Stimulated activated naive B cell treated with anti-CD40 and anti-IgM and Interleukin-4, amounts not matched to agents 10 μg/mL and 1 μg/mL and 100 μg/mL, for 72 hours (primary cell): ENCODE data around the gene FUZ.
"Not testable (repeated sequence)": the region's sequence is repeated elsewhere in the genome, so short reads cannot be mapped to it uniquely, and the experiment has no call there.

Experiments used
- ATAC-seq, 2 donors: fragments of 150-1000 bp; cut with Tn5 transposase; replicated peaks; 2 replicates each; pipeline ENCODE4 v1.10.0; 2021; ENCODE audit warnings: moderate library complexity in 1 of 2
- DNase-seq: peaks from one replicate; pipeline ENCODE4 v3.0.0; 2021
- H3K27ac Mint-ChIP-seq: one replicate; pipeline ENCODE4 v1.8.0; 2022; ENCODE audit warnings: mild to moderate bottlenecking, mixed read lengths
- H3K27me3 Mint-ChIP-seq, 2 donors: one replicate each; pipeline ENCODE4 v1.8.0; 2022; ENCODE audit warnings: mixed read lengths in 2 of 2
- H3K36me3 Mint-ChIP-seq, 2 donors: one replicate each; pipeline ENCODE4 v1.8.0; 2022; ENCODE audit warnings: mixed read lengths in 2 of 2, mild to moderate bottlenecking in 1 of 2
- H3K4me1 Mint-ChIP-seq, 2 donors: one replicate each; pipeline ENCODE4 v1.8.0; 2022; ENCODE audit warnings: mixed read lengths in 2 of 2, mild to moderate bottlenecking in 1 of 2
- H3K4me3 Mint-ChIP-seq, 2 donors: one replicate each; pipeline ENCODE4 v1.8.0; 2022; ENCODE audit warnings: mild to moderate bottlenecking in 2 of 2, mixed read lengths in 2 of 2, moderate library complexity in 1 of 2
- H3K9me3 Mint-ChIP-seq, 2 donors: one replicate each; pipeline ENCODE4 v1.8.0; 2022; ENCODE audit warnings: mixed read lengths in 2 of 2, mild to moderate bottlenecking in 1 of 2

The FUZ gene

DNA sequence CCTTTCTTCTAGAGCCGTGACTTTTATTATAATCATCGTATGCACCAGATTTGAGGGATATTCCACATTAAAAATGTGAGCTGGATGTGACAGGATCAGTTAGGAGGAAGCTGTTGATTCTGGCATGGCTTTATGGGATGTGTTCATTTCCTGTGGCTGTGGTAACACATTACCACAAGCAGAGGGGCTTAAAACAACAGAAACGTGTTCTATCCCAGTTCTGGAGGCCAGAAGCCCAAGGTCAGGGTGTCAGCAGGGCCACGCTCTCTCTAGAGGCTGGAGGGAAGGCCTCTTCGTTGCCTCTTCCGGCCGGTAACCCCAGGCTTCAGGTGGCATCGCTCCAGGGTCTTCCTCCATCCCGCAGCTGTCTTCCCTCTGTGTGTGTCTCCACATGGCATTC lies 19.5 kb upstream of the FUZ start:
- no peak overlapping the region for H3K4me3 Mint-ChIP-seq
- peaks cover 45 to 51% of the 10 kb centered on the region in 2 donors for H3K36me3 Mint-ChIP-seq
- no peak overlapping the region for H3K27ac Mint-ChIP-seq
- no peaks in the 10 kb centered on the region for H3K9me3 Mint-ChIP-seq
- no peak for ATAC-seq
- H3K27me3 Mint-ChIP-seq = no peaks in the 10 kb centered on the region
- H3K4me1 Mint-ChIP-seq = peaks cover 4 to 17% of the 10 kb centered on the region in 2 donors
- DNase-seq = no peak

DNA sequence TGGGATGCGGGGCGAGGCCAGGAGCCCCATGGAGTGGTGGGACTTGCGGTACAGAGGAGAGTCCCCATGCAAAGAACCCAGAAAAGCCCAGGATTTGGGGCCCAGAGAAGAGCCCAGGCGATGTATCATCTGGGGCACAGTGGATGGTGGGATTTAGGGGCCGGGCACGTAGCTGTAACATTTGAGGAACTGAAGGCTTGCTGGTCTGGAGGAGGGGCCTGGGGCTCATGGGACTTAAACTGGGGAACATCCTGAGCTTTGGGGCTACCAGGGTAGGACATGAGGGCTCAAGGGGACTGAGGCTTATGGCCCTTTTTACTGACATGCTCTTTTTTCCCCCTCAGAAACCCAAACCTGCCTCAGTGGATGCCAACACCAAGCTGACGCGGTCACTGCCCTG lies 18.5 kb upstream of the FUZ start:
- DNase-seq (no peak), ATAC-seq (no peak)
- Mint-ChIP-seq H3K9me3 (no peaks in the 10 kb centered on the region), H3K36me3 (peaks cover 37 to 50% of the 10 kb centered on the region in 2 donors), H3K27me3 (no peaks in the 10 kb centered on the region), H3K4me1 (peaks cover 5 to 12% of the 10 kb centered on the region in 2 donors), H3K4me3 (no peak overlapping the region), H3K27ac (peak overlapping the region; percentile 21)

DNA sequence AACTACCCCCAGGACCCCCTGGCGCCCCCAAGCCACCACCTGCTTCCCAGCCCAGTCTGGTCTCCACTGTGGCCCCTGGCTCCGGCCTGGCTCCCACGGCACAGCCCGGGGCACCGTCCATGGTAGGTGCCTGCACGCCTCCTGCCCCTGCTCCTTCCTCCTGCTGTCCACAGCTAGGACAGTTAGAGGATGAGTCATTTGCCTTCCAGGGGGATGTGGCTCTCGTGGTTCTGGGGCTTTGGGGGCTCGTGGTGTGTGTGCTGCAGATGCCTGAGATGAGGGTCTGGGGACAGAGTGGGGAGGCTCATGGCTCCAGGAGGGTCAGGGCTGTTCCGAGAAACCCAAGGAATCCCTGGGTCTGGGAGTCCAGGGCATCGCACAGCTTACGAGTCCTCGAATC lies 17.7 kb upstream of the FUZ start:
- DNase-seq (no peak), ATAC-seq (no peak)
- no peak overlapping the region for H3K27ac Mint-ChIP-seq
- no peaks in the 10 kb centered on the region for H3K27me3 Mint-ChIP-seq
- no peaks in the 10 kb centered on the region for H3K9me3 Mint-ChIP-seq
- H3K4me1 Mint-ChIP-seq = peaks cover 7 to 12% of the 10 kb centered on the region in 2 donors
- H3K4me3 Mint-ChIP-seq = no peak overlapping the region
- peaks cover 40 to 52% of the 10 kb centered on the region in 2 donors for H3K36me3 Mint-ChIP-seq

DNA sequence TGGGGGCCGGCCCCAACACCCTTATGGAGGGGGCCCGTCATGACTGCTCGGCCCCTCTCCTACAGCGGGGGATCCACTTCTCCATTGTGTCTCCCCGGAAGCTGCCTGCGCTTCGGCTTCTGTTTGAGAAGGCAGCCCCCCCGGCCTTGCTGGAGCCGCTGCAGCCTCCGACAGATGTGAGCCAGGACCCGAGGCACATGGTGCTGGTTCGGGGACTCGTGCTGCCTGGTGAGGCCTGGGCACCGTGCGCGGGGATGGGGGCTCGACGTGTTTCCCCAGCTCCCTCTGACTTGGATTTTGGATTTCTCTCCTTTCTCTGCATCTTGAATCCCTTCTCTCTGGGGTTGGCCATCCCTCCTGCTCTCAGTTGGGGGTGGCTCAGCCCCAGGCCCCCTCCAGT lies 16.6 kb upstream of the FUZ start:
- Mint-ChIP-seq H3K27me3 (no peaks in the 10 kb centered on the region), H3K36me3 (peaks cover 31 to 44% of the 10 kb centered on the region in 2 donors), H3K27ac (no peak overlapping the region), H3K4me1 (peaks cover 7 to 12% of the 10 kb centered on the region in 2 donors), H3K9me3 (no peaks in the 10 kb centered on the region), H3K4me3 (no peak overlapping the region)
- DNase-seq (no peak), ATAC-seq (no peak)

DNA sequence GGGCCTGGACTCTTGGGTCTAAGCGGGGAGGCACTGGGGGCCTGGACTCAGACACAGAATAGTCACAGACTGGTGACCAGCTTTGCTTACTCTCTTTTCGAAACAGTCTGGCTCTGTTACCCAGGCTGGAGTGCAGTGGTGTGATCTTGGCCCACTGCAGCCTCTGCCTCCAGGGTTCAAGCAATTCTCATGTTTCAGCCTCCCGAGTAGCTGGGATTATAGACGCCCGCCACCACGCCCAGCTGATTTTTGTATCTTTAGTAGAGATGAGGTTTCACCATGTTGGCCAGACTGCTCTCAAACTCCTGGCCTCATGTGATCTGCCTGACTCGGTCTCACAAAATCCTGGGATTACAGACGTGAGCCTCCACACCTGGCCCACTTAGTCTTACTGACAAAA lies 16.1 kb upstream of the FUZ start:
- H3K36me3 Mint-ChIP-seq = peaks cover 28 to 43% of the 10 kb centered on the region in 2 donors

DNA sequence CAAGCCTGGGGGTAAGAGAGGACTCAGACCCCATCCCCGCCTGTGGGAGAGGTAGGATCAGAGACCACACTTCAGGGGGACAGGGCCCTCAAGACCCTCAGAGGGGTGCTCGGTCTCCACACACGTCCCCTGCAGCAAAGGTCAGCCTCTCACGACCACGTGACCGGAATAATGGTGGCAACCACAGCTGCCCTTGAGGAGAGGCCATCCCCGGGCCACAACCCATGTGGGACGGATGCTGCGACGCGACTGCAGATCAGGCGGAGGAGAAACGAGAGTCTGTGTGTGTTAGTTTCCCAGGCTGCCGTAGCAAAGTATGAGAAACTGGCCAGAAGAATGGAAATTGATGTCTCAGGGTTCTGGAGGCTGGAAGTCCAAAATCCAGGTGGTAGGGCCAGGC lies 13.9 kb upstream of the FUZ start:
- no peak for DNase-seq
- H3K36me3 Mint-ChIP-seq = peaks cover 16 to 33% of the 10 kb centered on the region in 2 donors
- no peak overlapping the region for H3K4me3 Mint-ChIP-seq
- H3K27ac Mint-ChIP-seq = no peak overlapping the region
- no peaks in the 10 kb centered on the region for H3K27me3 Mint-ChIP-seq
- peaks cover 12% of the 10 kb centered on the region in 2 donors for H3K4me1 Mint-ChIP-seq
- no peak for ATAC-seq
- H3K9me3 Mint-ChIP-seq = no peaks in the 10 kb centered on the region

More for the DNA sequence above, 16.1 kb upstream of the FUZ start:
- Mint-ChIP-seq H3K27me3 (no peaks in the 10 kb centered on the region), H3K4me3 (no peak overlapping the region), H3K4me1 (peaks cover 7 to 12% of the 10 kb centered on the region in 2 donors), H3K27ac (peak overlapping the region; percentile 49), H3K9me3 (no peaks in the 10 kb centered on the region)
- no peak for ATAC-seq
- no peak for DNase-seq

DNA sequence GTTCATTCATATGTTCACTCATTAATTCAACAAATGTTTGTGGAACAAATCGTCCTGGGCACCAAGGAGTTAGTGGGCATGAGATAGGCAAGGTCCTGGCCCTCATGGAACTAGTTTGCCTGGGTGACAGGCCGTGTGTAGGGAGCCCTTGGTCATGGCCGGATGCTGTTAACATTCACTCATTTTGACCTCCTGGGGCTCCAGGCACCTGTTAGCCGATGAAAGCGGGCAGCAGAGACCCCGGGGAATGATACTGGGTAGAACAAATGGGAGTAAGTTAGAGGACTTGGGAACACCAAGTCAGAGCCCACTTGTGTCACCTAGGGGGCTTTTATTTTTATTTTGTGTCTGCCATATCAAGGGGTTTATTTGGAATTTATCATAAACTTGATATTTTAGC lies 11.6 kb upstream of the FUZ start:
- ATAC-seq (no peak), DNase-seq (no peak)
- Mint-ChIP-seq H3K9me3 (no peaks in the 10 kb centered on the region), H3K4me1 (peaks cover 11% of the 10 kb centered on the region in 2 donors), H3K27me3 (no peaks in the 10 kb centered on the region), H3K27ac (no peak overlapping the region), H3K36me3 (peaks cover 6 to 29% of the 10 kb centered on the region in 2 donors), H3K4me3 (no peak overlapping the region)

GRCh38 chr19:49823472-49823871 lies 10.4 kb upstream of the FUZ start:
- H3K4me1 Mint-ChIP-seq = peaks cover 17 to 19% of the 10 kb centered on the region in 2 donors
- no peak overlapping the region for H3K27ac Mint-ChIP-seq
- H3K4me3 Mint-ChIP-seq = no peak overlapping the region
- H3K27me3 Mint-ChIP-seq = no peaks in the 10 kb centered on the region
- no peaks in the 10 kb centered on the region for H3K9me3 Mint-ChIP-seq
- DNase-seq = no peak
- H3K36me3 Mint-ChIP-seq = peaks cover 6 to 24% of the 10 kb centered on the region in 2 donors
- ATAC-seq = no peak

GRCh38 chr19:49820125-49820524 lies 7.0 kb upstream of the FUZ start:
- ATAC-seq (no peak), DNase-seq (no peak)
- Mint-ChIP-seq H3K36me3 (peaks cover 2 to 15% of the 10 kb centered on the region in 2 donors), H3K4me3 (no peak overlapping the region), H3K27ac (no peak overlapping the region), H3K4me1 (peaks cover 20 to 25% of the 10 kb centered on the region in 2 donors), H3K9me3 (no peaks in the 10 kb centered on the region), H3K27me3 (no peaks in the 10 kb centered on the region)

GRCh38 chr19:49819452-49820115 lies 6.5 kb upstream of the FUZ start:
- not testable (repeated sequence) for H3K9me3 Mint-ChIP-seq, ATAC-seq
- H3K4me1 Mint-ChIP-seq = peaks cover 20 to 25% of the 10 kb centered on the region in 2 donors

DNA sequence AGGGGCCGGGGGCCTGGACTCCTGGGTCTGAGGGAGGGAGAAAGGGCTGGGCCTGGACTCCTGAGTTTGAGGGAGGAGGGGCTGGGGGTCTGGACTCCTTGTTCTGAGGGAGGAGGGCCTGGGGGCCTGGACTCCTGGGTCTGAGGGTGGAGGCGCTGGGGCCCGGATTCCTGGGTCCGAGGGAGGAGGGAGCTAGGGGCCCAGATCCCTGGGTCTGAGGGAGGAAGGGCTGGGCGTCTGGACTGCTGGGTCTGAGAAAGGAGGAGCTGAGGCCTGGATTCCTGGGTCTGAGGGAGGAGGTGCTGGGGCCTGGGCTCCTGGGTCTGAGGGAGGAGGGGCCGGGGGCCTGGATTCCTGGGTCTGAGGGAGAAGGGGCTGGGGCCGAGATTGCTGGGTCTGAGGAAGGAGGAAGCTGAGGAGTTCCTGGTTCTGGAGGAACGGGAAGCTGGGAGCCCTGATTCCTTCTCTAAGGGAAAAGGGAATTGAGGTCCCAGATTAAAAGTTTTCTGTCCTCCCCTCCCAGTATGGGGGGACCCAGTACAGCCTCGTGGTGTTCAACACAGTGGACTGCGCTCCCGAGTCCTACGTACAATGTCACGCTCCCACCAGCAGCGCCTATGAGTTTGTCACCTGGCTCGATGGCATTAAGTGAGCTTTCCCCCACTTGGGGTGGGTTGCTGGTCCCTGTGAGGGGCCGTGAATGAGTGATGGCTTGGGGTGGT lies 5.7 kb upstream of the FUZ start:
- Mint-ChIP-seq H3K27me3 (no peaks in the 10 kb centered on the region), H3K36me3 (peaks cover 2 to 10% of the 10 kb centered on the region in 2 donors), H3K4me1 (peaks cover 20 to 25% of the 10 kb centered on the region in 2 donors), H3K27ac (peak overlapping the region; percentile 99), H3K4me3 (peak overlapping the region; percentile 96), H3K9me3 (no peaks in the 10 kb centered on the region)
- no peak for DNase-seq
- no peak for ATAC-seq

More at GRCh38 chr19:49819452-49820115, 6.5 kb upstream of the FUZ start:
- H3K27ac Mint-ChIP-seq = peak overlapping the region; percentile 99
- not testable (repeated sequence) for DNase-seq, H3K27me3 Mint-ChIP-seq
- H3K36me3 Mint-ChIP-seq = peaks cover 2 to 15% of the 10 kb centered on the region in 2 donors
- peak overlapping the region; percentile 96 for H3K4me3 Mint-ChIP-seq

GRCh38 chr19:49817964-49818648 lies 5.0 kb upstream of the FUZ start, which contains the start of gene MED25:
Gene MED25 (plus strand): TSS chr19:49818289. CDS start chr19:49818342, 53 bp downstream.
- peak within 1 kb of the TSS; percentile 99 for H3K27ac Mint-ChIP-seq
- H3K4me1 Mint-ChIP-seq = peaks cover 16 to 26% of the 10 kb centered on the region in 2 donors
- peaks cover 2 to 6% of the 10 kb centered on the region in 2 donors for H3K36me3 Mint-ChIP-seq
- peak; percentile 86 for DNase-seq
- H3K27me3 Mint-ChIP-seq = no peaks in the 10 kb centered on the region
- peak; percentile 75 to 76 for ATAC-seq
- H3K4me3 Mint-ChIP-seq = peak within 1 kb of the TSS; percentile 96
- no peaks in the 10 kb centered on the region for H3K9me3 Mint-ChIP-seq

GRCh38 chr19:49816590-49816989 lies 3.5 kb upstream of the FUZ start:
- Mint-ChIP-seq H3K9me3 (no peaks in the 10 kb centered on the region), H3K36me3 (peaks cover 2 to 3% of the 10 kb centered on the region in 2 donors), H3K27me3 (no peaks in the 10 kb centered on the region), H3K27ac (no peak overlapping the region), H3K4me3 (peak overlapping the region in 1 of 2 donors; percentile 51), H3K4me1 (peaks cover 26 to 41% of the 10 kb centered on the region in 2 donors)
- no peak for DNase-seq
- no peak for ATAC-seq

DNA sequence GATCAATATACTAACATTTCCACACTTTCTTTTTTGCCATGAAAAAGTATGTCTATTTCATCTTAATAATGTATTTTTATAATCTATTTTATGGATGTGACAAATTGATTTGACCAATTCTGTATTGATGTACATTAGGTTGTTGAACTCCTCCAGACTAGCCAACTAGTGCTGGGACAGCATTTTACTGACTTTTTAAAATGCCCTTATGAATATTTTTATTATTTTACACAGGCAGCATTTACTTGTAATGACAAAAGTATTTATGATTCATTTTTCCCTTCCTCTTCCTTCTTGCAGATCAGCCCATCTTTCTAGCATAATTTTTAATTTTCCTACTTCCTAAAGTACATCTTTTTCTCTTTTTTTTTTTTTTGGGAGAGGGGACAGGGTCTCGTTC lies 918 bp upstream of the FUZ start:
- peaks cover 28 to 50% of the 10 kb centered on the region in 2 donors for H3K4me1 Mint-ChIP-seq
- H3K4me3 Mint-ChIP-seq = peak overlapping the region; percentile 66 to 92
- H3K36me3 Mint-ChIP-seq = peaks cover 2 to 5% of the 10 kb centered on the region in 2 donors
- no peak for ATAC-seq
- no peaks in the 10 kb centered on the region for H3K9me3 Mint-ChIP-seq
- H3K27me3 Mint-ChIP-seq = no peaks in the 10 kb centered on the region
- peak overlapping the region; percentile 67 for H3K27ac Mint-ChIP-seq
- DNase-seq = no peak
